Thyroid gland (tissue), 4 donors: ENCODE data around the gene SOX10.

Experiments
- CTCF ChIP-seq, 6 experiments: fragments of 200-600 bp in 3 of 6; fragments of 450-650 bp in 3 of 6; sonication (generic) in 3 of 6; IDR thresholded peaks; one replicate each; pipeline ENCODE4 v1.5.1; 2016 to 2019; ENCODE audit warnings: antibody characterized with exemption in 6 of 6, mild to moderate bottlenecking in 2 of 6, inconsistent platforms in 1 of 6, moderate library complexity in 1 of 6
- POLR2A ChIP-seq, 2 donors: fragments of 450-650 bp; IDR thresholded peaks; one replicate each; pipeline ENCODE4 v1.6.1; 2017; ENCODE audit warnings: antibody characterized with exemption in 2 of 2, mild to moderate bottlenecking in 2 of 2, moderate library complexity in 1 of 2

- TF ChIP-seq POLR2A (IDR thresholded peaks at IDR 0.05) (no peak), CTCF (IDR thresholded peaks at IDR 0.05) (no peak)
Observed at GRCh38 chr22:37924386-37925065, 59.8 kb downstream of the SOX10 start.
